OCI-LY7 (cell line): Measurements from ENCODE around the gene IL25.

Source experiments
- CTCF ChIP-seq: fragments of 200-600 bp; sonication (generic); conservative IDR thresholded peaks from 2 replicates; pipeline ENCODE4 v1.5.1; 2014; ENCODE audit warnings: mild to moderate bottlenecking, antibody characterized with exemption, low read length, moderate library complexity, mixed read lengths
- EZH2phosphoT487 ChIP-seq: fragments of 200-600 bp; sonication (generic); IDR thresholded peaks from 2 replicates; pipeline ENCODE4 v1.6.1; 2018; ENCODE audit warnings: low read depth, borderline replicate concordance, mild to moderate bottlenecking, mixed run types, antibody characterized with exemption, low read length, moderate library complexity, mixed read lengths

GRCh38 chr14:23403908-23404307 lies 31.3 kb downstream of the IL25 start:
- TF ChIP-seq CTCF (no peak), EZH2phosphoT487 (no peak)
